K562 (cell line): ENCODE measurements around the gene RASEF. TPM values are rescaled to one million over a fixed set of nuclear protein-coding genes. Genes with fewer than 3 reads are reported as not detected.
"Not testable (repeated sequence)": the region's sequence is repeated elsewhere in the genome, so short reads cannot be mapped to it uniquely, and the experiment has no call there.

Source experiments
- ATAC-seq: fragments of 200-7000 bp; cut with Tn5 transposase; 3 replicates; pipeline ENCODE4 v1.9.1; 2020; ENCODE audit warnings: moderate library complexity
- BruUV-seq: library from RNA; stranded (reverse); fragments of 400-500 nt; replicated peaks from 2 replicates; lab custom pipeline; 2021; lab: Mats Ljungman, UMichigan
- CTCF ChIA-PET: fragments of 300-600 bp; formaldehyde crosslinking; extraction: SDS; loops from one replicate; lab custom pipeline; 2021; ENCODE audit warnings: low intra/inter-chr PET ratio; lab: Yijun Ruan, JAX
- POLR2A ChIA-PET: fragments of 300-600, 350-650 bp; sonication (Branson Sonifier 250); formaldehyde crosslinking; extraction: SDS; loops from one replicate; lab custom pipeline; 2021; ENCODE audit warnings: antibody characterized with exemption, inconsistent platforms; lab: Yijun Ruan, JAX
- DNase-seq, 4 experiments: peaks; one replicate each; pipeline versions ENCODE4 v3.0.0 to v3.0.0-alpha.2; 2011 to 2018; ENCODE audit warnings: low spot score in 3 of 4, mixed read lengths in 3 of 4; ENCODE audit errors: extremely low read depth in 1 of 4
- FAIRE-seq: peaks from 2 replicates; lab custom pipeline; 2011; peaks lifted over from hg19 to GRCh38; lab: Jason Lieb, UNC
- H2AFZ ChIP-seq: 2 replicates; pipeline ENCODE4 v1.6.0; 2011; ENCODE audit warnings: low read depth, low read length, control low read depth, inconsistent platforms
- H3K27ac ChIP-seq: fragments of 200-600 bp; 3 replicates; pipeline ENCODE4 v1.8.0; 2011; ENCODE audit warnings: low read depth, mild to moderate bottlenecking, control low read depth, inconsistent platforms, low read length, moderate library complexity, mixed read lengths; ENCODE audit errors: extremely low read depth
- H3K27me3 ChIP-seq, 2 experiments: fragments of 300-600 bp in 1 of 2; 2 replicates in 1 of 2; 3 replicates in 1 of 2; pipeline versions ENCODE4 v1.6.0 to v1.8.0; 2011; ENCODE audit warnings: inconsistent platforms in 2 of 2, low read length in 2 of 2, mild to moderate bottlenecking in 1 of 2, mixed read lengths in 1 of 2, moderate library complexity in 1 of 2; ENCODE audit not compliant: control insufficient read depth in 2 of 2, insufficient read depth in 2 of 2
- H3K36me3 ChIP-seq: fragments of 300-600 bp; 3 replicates; pipeline ENCODE4 v1.8.0; 2011; ENCODE audit warnings: mild to moderate bottlenecking, low read length, inconsistent platforms; ENCODE audit not compliant: control insufficient read depth, insufficient read depth
- H3K4me1 ChIP-seq, 2 experiments: fragments of 200-600 bp in 1 of 2; replicated peaks in 1 of 2; 2 replicates in 1 of 2; 3 replicates in 1 of 2; pipeline versions ENCODE4 v1.5.1 to v1.8.0; 2011; ENCODE audit warnings: inconsistent platforms in 2 of 2, low read length in 2 of 2, mild to moderate bottlenecking in 1 of 2, mixed read lengths in 1 of 2, moderate library complexity in 1 of 2; ENCODE audit not compliant: control insufficient read depth in 2 of 2, insufficient read depth in 2 of 2
- H3K4me2 ChIP-seq: 2 replicates; pipeline ENCODE4 v1.6.1; 2011; ENCODE audit warnings: low read length, control low read depth, inconsistent platforms, mixed read lengths; ENCODE audit not compliant: insufficient read depth
- H3K4me3 ChIP-seq: fragments of 200-600 bp; sonication (generic), shearing (Covaris generic); 2 replicates; pipeline ENCODE4 v1.5.1; 2016; ENCODE audit warnings: control low read depth, inconsistent platforms
- H3K79me2 ChIP-seq: fragments of 200-600 bp; 3 replicates; pipeline ENCODE4 v1.8.0; 2011; ENCODE audit warnings: low read length, inconsistent platforms; ENCODE audit not compliant: control insufficient read depth, insufficient read depth
- H3K9ac ChIP-seq, 2 experiments: 2 replicates each; pipeline versions ENCODE4 v1.6.0 to v1.6.1; 2011; ENCODE audit warnings: low read depth in 2 of 2, low read length in 2 of 2, control low read depth in 1 of 2, inconsistent platforms in 1 of 2, mild to moderate bottlenecking in 1 of 2, mixed read lengths in 1 of 2; ENCODE audit not compliant: insufficient read depth in 1 of 2
- H3K9me1 ChIP-seq: one replicate; pipeline ENCODE4 v1.6.0; 2011; ENCODE audit warnings: inconsistent platforms, mild to moderate bottlenecking, low read length, moderate library complexity; ENCODE audit not compliant: control insufficient read depth, insufficient read depth
- H3K9me3 ChIP-seq: replicated peaks from 2 replicates; pipeline ENCODE4 v1.5.1; 2011; ENCODE audit warnings: low read depth, low read length, inconsistent platforms; ENCODE audit not compliant: control insufficient read depth, insufficient read depth
- H4K20me1 ChIP-seq: replicated peaks from 2 replicates; pipeline ENCODE4 v1.6.1; 2011; ENCODE audit warnings: low read length, inconsistent platforms, mixed read lengths; ENCODE audit not compliant: control insufficient read depth, insufficient read depth
- CTBP1 ChIP-seq: fragments of 450-650 bp; IDR thresholded peaks from 2 replicates; pipeline ENCODE4 v1.6.1; 2016; ENCODE audit warnings: borderline replicate concordance
- MCM7 ChIP-seq, 2 experiments: fragments of 450-650 bp; IDR thresholded peaks; 2 replicates each; pipeline ENCODE4 v1.6.1; 2016 to 2018
- WGBS: fragments of 100-300 bp; shearing (Covaris generic); methylation state at CpG from one replicate; pipeline ENCODE4 v1.1.6; 2016; ENCODE audit warnings: low coverage, mixed read lengths; ENCODE audit not compliant: insufficient coverage; ENCODE audit errors: missing lambda C conversion rate; 5-methylcytosine and 5-hydroxymethylcytosine counted together
- in situ Hi-C: fragments of 300-500 bp; cut with MboI; formaldehyde crosslinking; loops from 4 replicates; pipeline ENCODE4 v1.15.0; 2018; ENCODE audit warnings: inconsistent platforms, mixed read lengths
- intact Hi-C: fragments of 100-400 bp; cut with micrococcal nuclease; formaldehyde crosslinking; loops from 2 replicates; pipeline ENCODE4 v1.14.2; 2022
- polyA plus RNA-seq, 8 experiments: library from polyadenylated mRNA; depleted of rRNA in 4 of 8; stranded (reverse) in 5 of 8; unstranded in 3 of 8; fragments of >200 nt; fragmentation: Nextera tagmentation in 2 of 8; fragmentation: Illumina TruSeq in 1 of 8; extraction: Ambion mirVana in 2 of 8; extraction: Trizol in 1 of 8; gene quantifications; 2 replicates each; pipeline versions ENCODE4 v1.2.1 to v1.2.3, GENCODE V29; 2011 to 2014; ENCODE audit warnings: inconsistent platforms in 1 of 8, missing spikeins in 1 of 8
- total RNA-seq, 7 experiments: library from RNA; depleted of rRNA in 6 of 7; stranded (reverse); fragments of >200 nt in 6 of 7; fragmentation: Illumina TruSeq in 2 of 7; extraction: Trizol in 2 of 7; gene quantifications; 2 replicates each; pipeline versions ENCODE4 v1.2.1 to v1.2.3, GENCODE V29; 2011 to 2021; ENCODE audit warnings: low replicate concordance in 1 of 7

The RASEF gene
- total and polyA plus RNA-seq, 9 of the 15 experiments (the other 6 are each of a cell fraction or from before 2014, with no cell fraction given), result 0.01 to 0.18 (median 0.11) TPM; not detected in 4

DNA sequence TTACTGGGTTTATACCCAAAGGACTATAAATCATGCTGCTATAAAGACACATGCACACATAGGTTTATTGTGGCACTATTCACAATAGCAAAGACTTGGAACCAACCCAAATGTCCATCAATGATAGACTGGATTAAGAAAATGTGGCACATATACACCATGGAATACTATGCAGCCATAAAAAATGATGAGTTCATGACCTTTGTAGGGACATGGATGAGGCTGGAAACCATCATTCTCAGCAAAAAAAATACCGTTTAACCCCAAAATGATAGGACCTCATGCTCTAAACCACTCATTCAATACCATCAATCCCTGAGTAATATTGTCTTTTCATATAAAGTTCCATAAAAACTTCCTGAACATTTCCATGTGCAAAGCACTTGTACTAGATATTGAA is 128.9 kb downstream of the RASEF start:
- FAIRE-seq, in situ Hi-C loops, H3K4me1 ChIP-seq, H4K20me1 ChIP-seq, H3K4me2 ChIP-seq, ATAC-seq, H3K9me1 ChIP-seq, H3K79me2 ChIP-seq, H3K4me3 ChIP-seq, H2AFZ ChIP-seq, H3K9me3 ChIP-seq, H3K27ac ChIP-seq, BruUV-seq, CTCF ChIA-PET, DNase-seq, intact Hi-C loops, H3K9ac ChIP-seq, POLR2A ChIA-PET, H3K36me3 ChIP-seq, H3K27me3 ChIP-seq: not testable (repeated sequence)
- 0% methylated on average over 1 of the region's 1 CpG for WGBS

DNA sequence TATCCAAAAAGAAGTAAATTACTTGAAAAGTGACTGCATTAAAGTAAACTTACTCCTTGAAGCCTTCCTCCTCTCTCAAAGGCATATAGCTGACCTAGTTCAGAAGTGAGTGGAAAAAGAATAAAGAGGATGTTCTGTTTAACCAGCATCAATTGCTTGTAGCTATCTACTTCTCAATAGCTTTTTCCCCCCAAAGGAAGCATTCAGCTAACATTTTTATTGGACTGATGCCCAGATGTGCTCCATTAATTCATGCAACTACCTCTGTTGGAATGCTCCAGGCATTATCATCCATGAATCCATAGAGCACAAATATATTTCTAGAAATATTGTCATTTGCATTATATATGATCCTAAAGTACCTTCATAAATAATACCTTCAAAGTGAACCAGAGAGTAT is 132.8 kb downstream of the RASEF start:
- DNase-seq (no peak), ATAC-seq (no peak), FAIRE-seq (no peak)
- Histone ChIP-seq H3K9me3 (no peaks in the 10 kb centered on the region), H3K9ac (no peak overlapping the region), H3K27me3 (no peaks in the 10 kb centered on the region), H3K79me2 (no peaks in the 10 kb centered on the region), H3K4me3 (no peak overlapping the region)
- no TSS peak for BruUV-seq
- TF ChIP-seq MCM7 (IDR thresholded peaks at IDR 0.05), result no peak
- TF ChIP-seq CTBP1, result no peak
- TF ChIP-seq, all 486 proteins: peak for 0
- intact Hi-C loops, result no loop called here
- Histone ChIP-seq H3K9me1 (no peaks in the 10 kb centered on the region), H2AFZ (no peak overlapping the region), H4K20me1 (no peaks in the 10 kb centered on the region), H3K36me3 (no peaks in the 10 kb centered on the region), H3K4me2 (no peak overlapping the region), H3K27ac (no peak overlapping the region), H3K4me1 (no peaks in the 10 kb centered on the region)
- CTCF ChIA-PET, result no interaction called here
- in situ Hi-C loops, result no loop called here
- POLR2A ChIA-PET, result no interaction called here
